Neural cell (in vitro differentiated cells): ENCODE data around the gene AP3D1. TPM values are rescaled to one million over a fixed set of nuclear protein-coding genes. Genes with fewer than 3 reads are reported as not detected.

ENCODE experiments used
- H2AFZ ChIP-seq: fragments of 200-600, 300-800 bp; sonication (generic), shearing (Covaris generic); 2 replicates; pipeline ENCODE4 v1.6.0; 2014; ENCODE audit warnings: low read depth, mild to moderate bottlenecking, antibody characterized with exemption, low read length, moderate library complexity
- H3F3A ChIP-seq: fragments of 200-600 bp; shearing (Covaris generic); 2 replicates; pipeline ENCODE4 v1.6.1; 2016; ENCODE audit warnings: mild to moderate bottlenecking, moderate library complexity, mixed read lengths, antibody characterized with exemption, low read length; ENCODE audit not compliant: insufficient read depth, poor library complexity, severe bottlenecking
- H3K27ac ChIP-seq: fragments of 200-600, 300-800 bp; sonication (generic), shearing (Covaris generic); 2 replicates; pipeline ENCODE4 v1.5.1; 2014; ENCODE audit warnings: mild to moderate bottlenecking, low read length, moderate library complexity
- H3K27me3 ChIP-seq: fragments of 300-800, 200-600 bp; sonication (generic), shearing (Covaris generic); 2 replicates; pipeline ENCODE4 v1.6.0; 2014; ENCODE audit warnings: mild to moderate bottlenecking, low read depth, low read length, moderate library complexity; ENCODE audit not compliant: insufficient read depth
- H3K36me3 ChIP-seq: fragments of 300-800, 200-600 bp; sonication (generic), shearing (Covaris generic); 2 replicates; pipeline ENCODE4 v1.5.1; 2014; ENCODE audit warnings: mild to moderate bottlenecking, antibody characterized with exemption, low read length, moderate library complexity; ENCODE audit not compliant: insufficient read depth
- H3K4me2 ChIP-seq: fragments of 300-800, 200-600 bp; sonication (generic), shearing (Covaris generic); 2 replicates; pipeline ENCODE4 v1.6.0; 2014; ENCODE audit warnings: mild to moderate bottlenecking, low read length
- H3K4me3 ChIP-seq: fragments of 300-800, 200-600 bp; sonication (generic), shearing (Covaris generic); 2 replicates; pipeline ENCODE4 v1.5.1; 2014; ENCODE audit warnings: mild to moderate bottlenecking, low read length, moderate library complexity
- H3K79me2 ChIP-seq: fragments of 200-600 bp; shearing (Covaris generic); replicated peaks from 2 replicates; pipeline ENCODE4 v1.6.0; 2014; ENCODE audit warnings: mild to moderate bottlenecking, low read length, moderate library complexity; ENCODE audit not compliant: insufficient read depth
- H3K9ac ChIP-seq: fragments of 300-800, 200-600 bp; sonication (generic), shearing (Covaris generic); 2 replicates; pipeline ENCODE4 v1.6.1; 2016; ENCODE audit warnings: mild to moderate bottlenecking, low read length, mixed read lengths
- H3K9me2 ChIP-seq: fragments of 200-600 bp; shearing (Covaris generic); 2 replicates; pipeline ENCODE4 v1.6.1; 2016; ENCODE audit warnings: mild to moderate bottlenecking, low read length, mixed read lengths; ENCODE audit not compliant: insufficient read depth
- H3K9me3 ChIP-seq: fragments of 200-600, 300-800 bp; sonication (generic), shearing (Covaris generic); 2 replicates; pipeline ENCODE4 v1.6.1; 2016; ENCODE audit warnings: mild to moderate bottlenecking, mixed run types, low read length, moderate library complexity, mixed read lengths
- H4K20me1 ChIP-seq: fragments of 200-600 bp; shearing (Covaris generic); 2 replicates; pipeline ENCODE4 v1.6.1; 2016; ENCODE audit warnings: mild to moderate bottlenecking, mixed run types; ENCODE audit not compliant: insufficient read depth
- EP300 ChIP-seq: fragments of 450-650 bp; conservative IDR thresholded peaks from 2 replicates; pipeline ENCODE4 v1.6.1; 2014; ENCODE audit warnings: antibody characterized with exemption, mild to moderate bottlenecking, moderate library complexity; ENCODE audit not compliant: poor library complexity, severe bottlenecking
- EZH2 ChIP-seq: fragments of 200-600, 300-800 bp; shearing (Covaris generic), sonication (generic); IDR thresholded peaks from 2 replicates; pipeline ENCODE4 v1.6.1; 2014; ENCODE audit warnings: antibody characterized with exemption, low read length, borderline replicate concordance, mild to moderate bottlenecking; ENCODE audit not compliant: insufficient read depth, poor library complexity, severe bottlenecking
- MXI1 ChIP-seq: fragments of 450-650 bp; conservative IDR thresholded peaks from 2 replicates; pipeline ENCODE4 v1.6.1; 2014; ENCODE audit warnings: antibody characterized with exemption, mild to moderate bottlenecking; ENCODE audit not compliant: poor library complexity, severe bottlenecking
- POLR2AphosphoS5 ChIP-seq: IDR thresholded peaks from 2 replicates; pipeline ENCODE4 v1.6.1; 2012
- RAD21 ChIP-seq: fragments of 450-650 bp; conservative IDR thresholded peaks from 2 replicates; pipeline ENCODE4 v1.6.1; 2014; ENCODE audit warnings: antibody characterized with exemption, mild to moderate bottlenecking, moderate library complexity
- SMC3 ChIP-seq: fragments of 450-650 bp; conservative IDR thresholded peaks from 2 replicates; pipeline ENCODE4 v1.6.1; 2014; ENCODE audit warnings: antibody characterized with exemption, mild to moderate bottlenecking, moderate library complexity; ENCODE audit not compliant: poor library complexity
- TAF1 ChIP-seq: IDR thresholded peaks from 2 replicates; pipeline ENCODE4 v1.6.1; 2012; ENCODE audit warnings: low read depth
- polyA plus RNA-seq: library from polyadenylated mRNA; depleted of rRNA; stranded (reverse); fragments of >200 nt; gene quantifications from 2 replicates; pipeline ENCODE4 v1.2.3, GENCODE V29; 2014
- TF ChIP-seq, protein P1 (sequence below): IDR thresholded peaks from 2 replicates; pipeline ENCODE4 v1.6.1; 2012; ENCODE audit warnings: borderline replicate concordance
- TF ChIP-seq, protein P2 (sequence below): fragments of 450-650 bp; IDR thresholded peaks from 2 replicates; pipeline ENCODE4 v1.5.1; 2014; ENCODE audit warnings: antibody characterized with exemption, mild to moderate bottlenecking, moderate library complexity; ENCODE audit not compliant: poor library complexity, severe bottlenecking

The AP3D1 gene
- polyA plus RNA-seq, 1 donor from 2014 or later: 60.7 TPM

DNA sequence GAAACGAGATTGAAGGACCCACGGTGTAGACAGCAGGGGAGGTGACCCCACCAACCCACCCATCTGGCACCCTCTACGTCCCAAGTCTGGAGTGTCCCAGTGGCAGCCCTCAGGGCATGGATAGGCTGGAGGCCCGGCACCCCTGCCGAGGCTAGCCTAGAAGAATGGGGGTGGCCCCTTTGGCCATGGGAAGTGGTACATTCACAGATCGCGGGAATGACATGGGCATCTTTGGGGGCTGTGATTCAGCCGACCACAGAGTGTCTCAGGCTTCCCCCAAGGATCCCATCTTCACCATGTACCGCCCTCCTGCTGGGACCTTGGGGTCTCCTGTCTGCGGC, 89.0 kb downstream of the AP3D1 start:
- H3K9me3 ChIP-seq: no peaks in the 10 kb centered on the region
- TF ChIP-seq MXI1: no peak
- TF ChIP-seq POLR2AphosphoS5: no peak
- TF ChIP-seq EZH2: no peak
- TF ChIP-seq TAF1: no peak
- no peak for TF ChIP-seq SMC3
- no peak for TF ChIP-seq EP300
- TF ChIP-seq, protein P1, sequence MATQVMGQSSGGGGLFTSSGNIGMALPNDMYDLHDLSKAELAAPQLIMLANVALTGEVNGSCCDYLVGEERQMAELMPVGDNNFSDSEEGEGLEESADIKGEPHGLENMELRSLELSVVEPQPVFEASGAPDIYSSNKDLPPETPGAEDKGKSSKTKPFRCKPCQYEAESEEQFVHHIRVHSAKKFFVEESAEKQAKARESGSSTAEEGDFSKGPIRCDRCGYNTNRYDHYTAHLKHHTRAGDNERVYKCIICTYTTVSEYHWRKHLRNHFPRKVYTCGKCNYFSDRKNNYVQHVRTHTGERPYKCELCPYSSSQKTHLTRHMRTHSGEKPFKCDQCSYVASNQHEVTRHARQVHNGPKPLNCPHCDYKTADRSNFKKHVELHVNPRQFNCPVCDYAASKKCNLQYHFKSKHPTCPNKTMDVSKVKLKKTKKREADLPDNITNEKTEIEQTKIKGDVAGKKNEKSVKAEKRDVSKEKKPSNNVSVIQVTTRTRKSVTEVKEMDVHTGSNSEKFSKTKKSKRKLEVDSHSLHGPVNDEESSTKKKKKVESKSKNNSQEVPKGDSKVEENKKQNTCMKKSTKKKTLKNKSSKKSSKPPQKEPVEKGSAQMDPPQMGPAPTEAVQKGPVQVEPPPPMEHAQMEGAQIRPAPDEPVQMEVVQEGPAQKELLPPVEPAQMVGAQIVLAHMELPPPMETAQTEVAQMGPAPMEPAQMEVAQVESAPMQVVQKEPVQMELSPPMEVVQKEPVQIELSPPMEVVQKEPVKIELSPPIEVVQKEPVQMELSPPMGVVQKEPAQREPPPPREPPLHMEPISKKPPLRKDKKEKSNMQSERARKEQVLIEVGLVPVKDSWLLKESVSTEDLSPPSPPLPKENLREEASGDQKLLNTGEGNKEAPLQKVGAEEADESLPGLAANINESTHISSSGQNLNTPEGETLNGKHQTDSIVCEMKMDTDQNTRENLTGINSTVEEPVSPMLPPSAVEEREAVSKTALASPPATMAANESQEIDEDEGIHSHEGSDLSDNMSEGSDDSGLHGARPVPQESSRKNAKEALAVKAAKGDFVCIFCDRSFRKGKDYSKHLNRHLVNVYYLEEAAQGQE: no peak
- TF ChIP-seq, protein P2, sequence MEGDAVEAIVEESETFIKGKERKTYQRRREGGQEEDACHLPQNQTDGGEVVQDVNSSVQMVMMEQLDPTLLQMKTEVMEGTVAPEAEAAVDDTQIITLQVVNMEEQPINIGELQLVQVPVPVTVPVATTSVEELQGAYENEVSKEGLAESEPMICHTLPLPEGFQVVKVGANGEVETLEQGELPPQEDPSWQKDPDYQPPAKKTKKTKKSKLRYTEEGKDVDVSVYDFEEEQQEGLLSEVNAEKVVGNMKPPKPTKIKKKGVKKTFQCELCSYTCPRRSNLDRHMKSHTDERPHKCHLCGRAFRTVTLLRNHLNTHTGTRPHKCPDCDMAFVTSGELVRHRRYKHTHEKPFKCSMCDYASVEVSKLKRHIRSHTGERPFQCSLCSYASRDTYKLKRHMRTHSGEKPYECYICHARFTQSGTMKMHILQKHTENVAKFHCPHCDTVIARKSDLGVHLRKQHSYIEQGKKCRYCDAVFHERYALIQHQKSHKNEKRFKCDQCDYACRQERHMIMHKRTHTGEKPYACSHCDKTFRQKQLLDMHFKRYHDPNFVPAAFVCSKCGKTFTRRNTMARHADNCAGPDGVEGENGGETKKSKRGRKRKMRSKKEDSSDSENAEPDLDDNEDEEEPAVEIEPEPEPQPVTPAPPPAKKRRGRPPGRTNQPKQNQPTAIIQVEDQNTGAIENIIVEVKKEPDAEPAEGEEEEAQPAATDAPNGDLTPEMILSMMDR: no peak
- no peak for TF ChIP-seq RAD21
- H3K4me3 ChIP-seq: peak overlapping the region; percentile 91
- peak overlapping the region; percentile 92 for H3K4me2 ChIP-seq
- no peaks in the 10 kb centered on the region for H4K20me1 ChIP-seq
- H3K27me3 ChIP-seq: no peaks in the 10 kb centered on the region
- H2AFZ ChIP-seq: no peak overlapping the region
- peak overlapping the region; percentile 90 for H3K9ac ChIP-seq
- no peaks in the 10 kb centered on the region for H3F3A ChIP-seq
- no peaks in the 10 kb centered on the region for H3K79me2 ChIP-seq
- H3K36me3 ChIP-seq: no peaks in the 10 kb centered on the region
- no peaks in the 10 kb centered on the region for H3K9me2 ChIP-seq
- H3K27ac ChIP-seq: peak overlapping the region; percentile 99

DNA sequence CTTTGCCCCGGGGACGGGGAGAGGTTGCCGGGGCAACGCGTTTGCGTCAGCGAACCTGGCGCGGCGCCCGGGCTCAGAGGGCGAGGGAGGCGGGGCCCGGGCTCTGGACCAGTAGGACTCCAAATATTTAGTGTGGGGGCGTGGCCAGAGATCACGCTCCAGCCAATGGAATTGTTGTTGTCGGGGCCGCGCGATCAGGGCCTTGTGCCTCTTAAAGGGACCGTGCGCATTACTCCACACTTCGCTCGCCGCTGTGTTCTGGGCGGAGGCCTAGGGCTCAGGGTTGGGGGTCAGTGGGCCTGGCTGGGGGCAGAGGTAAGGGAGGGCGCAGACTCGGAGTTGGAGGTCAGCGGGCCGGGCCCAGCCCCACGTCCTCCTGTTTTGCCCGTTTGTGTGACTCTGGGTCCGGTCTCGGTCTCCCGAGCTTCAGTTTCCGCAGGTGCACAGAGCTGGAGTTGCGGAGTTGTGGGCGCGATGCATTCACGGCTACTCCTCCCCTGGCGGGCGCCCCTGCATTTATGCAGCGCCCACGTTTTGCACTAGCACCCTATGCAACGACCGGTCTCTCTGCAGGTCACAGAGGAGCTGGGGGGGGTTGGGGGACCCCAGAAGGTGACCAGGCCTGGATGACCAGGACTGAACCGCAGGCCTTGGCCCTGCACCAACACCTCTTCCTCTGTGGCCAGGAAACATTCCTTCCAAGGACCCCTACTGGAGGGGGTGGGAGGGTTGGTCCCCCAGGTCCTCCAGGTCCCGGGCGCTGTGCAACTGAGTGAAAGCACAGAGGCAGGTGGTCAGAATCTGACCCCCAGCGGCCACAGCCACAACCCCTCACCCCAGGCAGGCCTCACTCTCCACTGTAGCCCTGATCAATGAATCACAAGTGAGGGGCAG, 89.6 kb downstream of the AP3D1 start:
- H3K27me3 ChIP-seq: no peaks in the 10 kb centered on the region
- peak overlapping the region; percentile 92 for H3K4me2 ChIP-seq
- H3K9me2 ChIP-seq: no peaks in the 10 kb centered on the region
- H3K4me3 ChIP-seq: peak overlapping the region; percentile 91
- H3K36me3 ChIP-seq: no peaks in the 10 kb centered on the region
- H3K9ac ChIP-seq: peak overlapping the region; percentile 97
- H2AFZ ChIP-seq: peak overlapping the region; percentile 78
- TF ChIP-seq POLR2AphosphoS5 (peak; percentile 90), RAD21 (peak; percentile 8), EZH2 (no peak), TAF1 (peak; percentile 94), EP300 (peak; percentile 65), SMC3 (no peak), MXI1 (peak; percentile 54)
- TF ChIP-seq, protein P2: no peak
- TF ChIP-seq, protein P1: peak; percentile 84
- H3K9me3 ChIP-seq: no peaks in the 10 kb centered on the region
- H3F3A ChIP-seq: no peaks in the 10 kb centered on the region
- H3K79me2 ChIP-seq: no peaks in the 10 kb centered on the region
- H4K20me1 ChIP-seq: no peaks in the 10 kb centered on the region
- H3K27ac ChIP-seq: peak overlapping the region; percentile 99
